ENCODE data around the gene TEX35.
"Not testable (repeated sequence)": the region's sequence is repeated elsewhere in the genome, so short reads cannot be mapped to it uniquely, and the experiment has no call there.

TEX35 gene

DNA sequence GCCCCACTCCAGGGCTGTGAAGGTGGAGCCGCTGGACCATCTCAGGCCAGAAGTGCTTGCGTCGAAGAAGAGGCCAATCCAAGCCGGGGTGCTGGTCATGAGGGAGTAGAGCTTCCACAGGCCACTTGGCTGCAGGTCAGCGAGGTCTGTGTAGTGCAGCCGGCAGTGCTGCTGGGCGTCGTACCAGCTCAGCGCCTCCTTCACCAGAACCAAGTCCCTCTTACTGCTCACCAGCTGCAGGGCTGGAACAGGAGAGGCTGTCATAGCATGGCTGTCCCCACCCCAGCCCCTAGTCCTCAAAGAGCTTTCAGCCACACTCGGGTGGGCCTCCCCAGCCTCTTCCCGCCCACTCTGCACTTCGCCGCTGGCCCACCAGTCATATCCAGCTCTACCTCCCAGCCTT, 18.3 kb upstream of the TEX35 start:
- DNase-seq (ENCODE audit: low read depth in 2 of 2), result no peak

DNA sequence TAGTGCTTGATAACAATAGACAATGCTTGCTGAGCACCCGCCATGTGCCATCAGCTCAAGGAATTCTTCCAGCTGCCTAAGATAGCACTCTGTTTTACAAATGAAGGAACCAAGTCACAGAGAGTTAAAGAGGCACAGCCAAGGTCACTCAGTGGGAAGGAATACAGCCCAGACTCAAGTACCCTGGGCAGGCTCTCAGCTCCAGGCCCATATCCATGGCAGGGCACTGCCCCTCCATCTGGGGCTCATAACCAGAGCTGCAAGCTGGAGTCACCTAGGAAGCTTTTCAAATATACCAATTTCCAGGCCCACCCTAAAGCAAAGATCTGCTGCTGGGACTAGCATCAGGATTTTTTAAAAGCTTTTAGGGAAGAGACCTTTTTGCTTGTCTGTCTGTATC, 17.8 kb upstream of the TEX35 start:
- DNase-seq (ENCODE audit: low read depth in 2 of 2), result no peak

- DNase-seq (ENCODE audit: low read depth in 2 of 2), result no peak
These were observed 17.0 kb upstream of the TEX35 start for GRCh38 chr1:178495741-178496409.

GRCh38 chr1:178496410-178497135, 16.3 kb upstream of the TEX35 start, which contains the start of gene CLEC20A:
Gene CLEC20A, minus strand, starts transcription at chr1:178496964. Its CDS starts 25 bp downstream, at chr1:178496939.
- DNase-seq (ENCODE audit: low read depth in 2 of 2), result no peak

DNA sequence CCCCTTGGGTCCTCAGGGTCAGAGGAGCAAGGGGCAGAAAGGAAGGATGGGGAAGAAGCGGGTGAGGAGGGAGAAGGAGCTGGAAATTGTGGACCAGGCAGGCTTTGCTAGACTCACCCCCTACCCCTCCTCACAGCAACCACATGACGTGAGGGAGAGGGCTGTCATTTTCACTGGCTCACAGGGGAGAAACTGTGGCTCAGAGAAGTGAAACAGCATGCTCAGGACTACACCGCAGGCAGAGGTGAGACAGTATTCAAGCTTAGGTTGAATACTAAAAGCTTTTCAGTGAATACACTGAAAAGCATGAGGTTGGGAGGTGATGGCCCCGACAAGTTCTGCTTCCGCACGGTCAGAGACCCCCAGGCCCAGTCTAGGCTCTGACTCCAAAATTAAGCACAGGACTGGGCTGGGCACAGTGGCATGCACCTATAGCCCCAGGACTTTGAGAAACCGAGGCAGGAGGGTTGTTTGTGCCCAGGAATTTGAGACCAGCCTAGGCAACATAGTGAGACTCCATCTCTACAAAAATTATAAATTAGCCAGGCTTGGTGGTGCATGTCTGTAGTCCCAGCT, 14.9 kb upstream of the TEX35 start:
- DNase-seq (ENCODE audit: low read depth in 2 of 2), result no peak

DNA sequence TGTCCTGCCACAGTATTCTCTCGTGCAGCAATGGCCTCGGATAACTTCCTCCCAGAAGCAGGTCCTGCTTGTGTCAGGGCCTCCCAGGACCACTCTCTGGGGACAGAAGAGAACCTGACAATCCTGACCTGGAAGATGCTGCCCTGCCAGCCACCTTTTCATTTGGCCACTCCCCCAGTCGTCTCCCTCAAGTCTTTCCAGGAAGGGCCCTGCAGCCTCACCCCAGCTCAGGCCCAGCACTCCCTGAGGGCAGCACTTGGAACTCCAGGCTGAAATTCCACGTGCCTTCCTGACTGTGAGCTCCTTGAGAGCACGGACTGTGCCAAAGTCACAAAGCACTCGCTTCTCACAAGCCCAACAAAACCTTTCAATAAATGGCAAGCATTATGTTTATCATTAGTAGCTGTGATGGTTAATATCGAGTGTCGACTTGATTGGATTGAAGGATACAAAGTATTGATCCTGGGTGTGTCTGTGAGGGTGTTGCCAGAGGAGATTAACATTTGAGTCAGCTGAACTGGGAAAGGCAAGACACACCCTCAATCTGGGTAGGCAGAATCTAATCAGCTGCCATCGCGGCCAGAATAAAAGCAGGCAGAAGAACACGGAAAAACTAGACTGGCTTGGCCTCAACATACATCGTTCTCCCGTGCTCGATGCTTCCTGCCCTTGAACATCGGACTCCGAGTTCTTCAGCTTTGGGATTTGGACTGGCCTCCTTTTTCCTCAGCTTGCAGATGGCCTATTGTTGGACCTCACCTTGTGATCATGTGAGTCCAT, 13.8 kb upstream of the TEX35 start:
- DNase-seq (ENCODE audit: low read depth in 2 of 2), result no peak

DNA sequence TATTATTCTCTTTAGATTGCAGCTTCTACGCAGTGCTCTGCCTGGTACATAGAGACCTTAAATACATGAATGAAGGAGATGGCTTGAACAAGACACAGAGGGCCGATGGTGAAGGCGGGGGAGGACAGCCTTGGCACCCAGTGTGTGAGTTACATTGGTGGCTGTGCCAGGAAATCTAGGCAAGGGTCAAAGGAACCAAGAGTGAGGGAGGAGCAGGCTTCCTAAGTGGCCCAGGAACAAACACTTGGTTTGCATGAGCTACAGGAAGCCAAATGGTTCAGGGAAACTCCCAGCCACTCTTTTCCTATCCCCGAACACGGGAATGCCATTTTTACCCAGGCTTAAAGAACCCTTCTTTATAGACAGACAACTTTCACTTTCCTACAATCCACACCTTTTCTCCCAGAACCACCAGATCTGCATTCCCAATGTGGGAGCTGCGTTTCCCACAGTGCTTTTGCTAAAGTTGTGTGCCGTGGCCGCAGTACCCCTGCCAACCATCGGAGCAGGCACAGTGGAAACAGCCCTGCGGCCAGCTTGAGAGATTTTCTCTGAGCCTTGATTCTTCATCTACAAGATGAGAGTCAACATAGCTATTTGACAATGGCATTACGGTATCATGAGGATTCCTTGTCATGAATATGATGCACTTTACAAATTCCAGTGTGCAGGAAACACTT, 12.7 kb upstream of the TEX35 start:
- no peak for DNase-seq (ENCODE audit: low read depth in 2 of 2)

GRCh38 chr1:178500936-178501554, 11.9 kb upstream of the TEX35 start:
- no peak for DNase-seq (ENCODE audit: low read depth in 2 of 2)

DNA sequence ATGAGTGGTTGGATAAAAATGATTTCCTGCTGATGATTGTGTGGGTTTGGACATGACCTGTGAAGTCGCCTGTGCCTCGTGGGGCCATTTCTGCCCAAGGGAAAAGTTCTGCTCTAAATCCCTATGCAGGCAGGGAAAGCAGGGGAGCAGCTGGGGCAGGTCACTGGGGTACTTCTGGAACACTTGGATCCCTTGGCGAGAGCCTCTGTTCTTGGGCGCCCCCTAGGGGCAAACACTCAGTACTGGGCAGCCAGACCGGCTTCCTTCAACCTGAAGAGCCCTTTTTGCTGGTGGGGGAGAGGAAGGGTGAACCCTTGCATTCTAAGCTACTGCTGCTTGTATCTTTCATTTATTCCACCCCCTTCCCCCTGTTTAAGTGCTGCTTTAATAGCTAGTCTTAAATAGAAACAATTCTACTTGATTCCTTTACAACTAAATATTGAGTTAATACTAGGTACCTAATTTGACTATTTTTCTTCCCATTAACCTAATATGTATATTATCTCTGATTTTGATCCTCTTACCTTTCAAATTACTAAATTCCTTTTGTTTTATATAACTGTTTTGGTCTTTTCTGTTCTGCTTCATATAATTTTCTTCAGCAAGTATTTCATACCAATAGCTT, 11.1 kb upstream of the TEX35 start:
- peak; percentile 12 to 37 for DNase-seq (ENCODE audit: low read depth in 2 of 2)

GRCh38 chr1:178502330-178502714, 10.6 kb upstream of the TEX35 start:
- DNase-seq (ENCODE audit: low read depth in 2 of 2), result no peak

DNA sequence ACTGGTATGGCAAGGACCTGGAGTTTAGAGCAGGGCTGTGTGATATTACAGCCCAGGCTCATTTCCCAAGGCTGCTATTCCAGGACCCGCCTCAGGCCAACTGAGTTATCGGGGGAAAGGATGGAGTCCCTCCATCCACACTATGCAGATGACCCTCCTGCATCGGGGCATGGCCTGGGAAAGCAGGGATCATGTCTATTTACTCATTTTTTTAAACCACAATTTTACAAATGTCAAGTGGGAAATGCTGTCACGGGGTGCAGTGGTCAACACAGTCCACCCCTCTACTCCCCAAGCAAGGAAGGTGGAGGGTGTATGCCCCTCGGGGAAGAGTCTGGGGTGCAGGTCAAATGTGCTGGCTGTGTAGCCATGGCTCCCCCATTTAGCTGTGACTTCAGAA, 10.1 kb upstream of the TEX35 start:
- no peak for DNase-seq (ENCODE audit: low read depth in 2 of 2)

DNA sequence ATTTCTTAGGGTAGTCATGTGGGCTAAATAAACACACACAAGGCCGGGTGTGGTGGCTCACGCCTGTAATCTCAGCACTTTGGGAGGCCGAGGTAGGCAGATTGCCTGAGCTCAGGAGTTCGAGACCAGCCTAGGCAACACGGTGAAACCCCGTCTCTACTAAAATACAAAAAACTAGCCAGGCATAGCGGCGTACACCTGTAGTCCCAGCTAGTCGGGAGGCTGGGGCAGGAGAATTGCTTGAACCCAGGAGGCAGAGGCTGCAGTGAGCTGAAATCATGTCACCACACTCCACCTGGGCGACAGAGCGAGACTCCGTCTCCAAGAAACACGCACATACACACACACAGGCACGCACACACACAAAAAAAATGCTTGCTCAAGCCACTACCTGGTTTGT, 9.6 kb upstream of the TEX35 start:
- not testable (repeated sequence) for DNase-seq (ENCODE audit: low read depth in 2 of 2)

GRCh38 chr1:178503849-178504248, 9.1 kb upstream of the TEX35 start:
- DNase-seq (ENCODE audit: low read depth in 2 of 2), result no peak

- DNase-seq (ENCODE audit: low read depth in 2 of 2), result no peak
These were observed 8.6 kb upstream of the TEX35 start for GRCh38 chr1:178504286-178504685.

- no peak for DNase-seq (ENCODE audit: low read depth in 2 of 2)
These were observed 6.7 kb upstream of the TEX35 start for GRCh38 chr1:178506177-178506576.

- DNase-seq (ENCODE audit: low read depth in 2 of 2), result no peak
These were observed 6.2 kb upstream of the TEX35 start for GRCh38 chr1:178506669-178507068.

- no peak for DNase-seq (ENCODE audit: low read depth in 2 of 2)
These were observed 3.4 kb upstream of the TEX35 start for GRCh38 chr1:178509414-178510007.

- no peak for DNase-seq (ENCODE audit: low read depth in 2 of 2)
These were observed 2.8 kb upstream of the TEX35 start for GRCh38 chr1:178510155-178510554.

DNA sequence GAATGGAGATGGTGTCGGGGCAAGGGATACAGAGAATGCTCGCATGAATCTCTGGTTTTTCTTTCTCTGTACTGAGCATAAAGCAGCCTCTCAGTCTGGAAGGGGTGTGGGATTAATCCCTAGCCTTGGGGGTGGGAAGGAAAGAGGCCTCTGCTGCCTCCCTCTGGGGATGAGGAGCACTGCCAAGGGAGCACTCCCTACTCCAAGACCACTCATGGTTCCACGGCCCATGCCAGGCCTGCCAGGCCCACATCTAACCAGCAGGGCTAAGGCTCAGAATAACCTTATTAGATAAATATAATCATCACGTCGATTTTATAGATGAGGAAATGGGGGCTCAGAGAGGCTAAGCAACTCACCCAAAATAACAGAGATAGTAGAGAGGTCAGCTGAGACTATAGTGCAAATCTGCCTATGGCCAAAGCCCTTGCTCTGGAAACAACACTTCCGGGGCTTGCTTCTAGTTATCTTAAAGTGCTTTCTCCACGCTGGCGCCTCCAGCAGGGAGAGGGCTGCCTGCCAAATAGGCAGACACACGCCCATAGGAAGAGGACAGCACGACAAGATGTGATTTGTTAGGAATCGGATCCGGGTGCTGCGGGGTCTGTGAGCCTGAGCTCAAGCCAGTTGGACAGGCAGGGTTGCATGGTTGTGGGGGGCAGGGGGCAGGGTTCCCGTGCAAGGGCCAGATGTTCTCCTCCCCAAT, 522 bp downstream of the TEX35 start:
- no peak for DNase-seq (ENCODE audit: low read depth in 2 of 2)

DNA sequence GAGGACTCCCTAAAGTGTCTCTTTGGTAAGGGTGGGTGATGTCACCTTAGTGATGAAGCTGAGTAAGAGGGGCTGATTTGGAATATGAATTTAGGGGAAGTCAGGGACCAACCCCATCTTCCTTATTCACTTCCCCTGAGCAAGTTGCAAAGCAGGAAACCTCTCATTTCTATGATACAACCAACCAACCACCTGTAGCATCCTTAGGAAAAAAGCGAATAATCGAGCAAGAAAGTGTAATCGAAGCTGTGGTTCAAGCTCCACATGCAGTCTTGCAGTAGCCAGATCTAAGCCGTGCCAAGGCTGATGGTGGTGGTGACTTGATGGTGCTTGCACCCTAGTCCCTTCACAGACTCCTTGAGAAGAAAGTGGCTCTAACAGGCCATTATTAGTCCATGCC, 3.2 kb downstream of the TEX35 start:
- no peak for DNase-seq (ENCODE audit: low read depth in 2 of 2)
